HL-60 (cell line): Measurements from ENCODE around the gene CACNA1C.

ENCODE experiments used
- POLR2AphosphoS5 ChIP-seq: IDR thresholded peaks from 2 replicates; pipeline ENCODE4 v1.6.1; 2012; ENCODE audit warnings: low read depth
- SPI1 ChIP-seq: IDR thresholded peaks from 2 replicates; pipeline ENCODE4 v1.6.1; 2012; ENCODE audit warnings: low read depth, mild to moderate bottlenecking, borderline replicate concordance
- TF ChIP-seq, protein P1 (sequence below): IDR thresholded peaks from one replicate; pipeline ENCODE4 v1.5.1; 2011; ENCODE audit warnings: low read length, control low read depth, inconsistent platforms; ENCODE audit not compliant: insufficient read depth

DNA sequence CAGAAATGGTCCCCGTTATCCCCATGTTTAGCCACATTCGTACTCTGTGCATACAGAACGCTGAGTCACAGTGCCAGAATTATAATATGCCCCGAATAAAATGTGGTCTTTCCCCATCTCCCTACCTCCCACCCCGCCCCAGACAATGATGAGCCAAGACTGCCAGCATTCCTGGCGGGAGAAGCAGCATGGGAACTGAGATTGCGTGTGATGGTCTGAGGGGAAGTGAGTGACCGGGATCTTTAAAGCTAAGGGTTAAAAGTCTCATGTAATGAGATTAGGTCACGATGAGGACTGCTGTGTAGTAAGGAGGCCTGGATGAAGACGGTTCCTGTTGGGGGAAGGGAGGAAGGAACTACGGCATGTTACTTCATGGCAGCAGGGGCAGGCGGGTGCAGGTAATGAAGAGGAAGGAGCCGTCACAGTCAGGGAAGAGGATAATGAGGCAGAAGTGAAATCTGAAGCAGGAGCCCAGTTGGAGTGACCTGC is 498.7 kb downstream of the CACNA1C start:
- TF ChIP-seq, protein P1, sequence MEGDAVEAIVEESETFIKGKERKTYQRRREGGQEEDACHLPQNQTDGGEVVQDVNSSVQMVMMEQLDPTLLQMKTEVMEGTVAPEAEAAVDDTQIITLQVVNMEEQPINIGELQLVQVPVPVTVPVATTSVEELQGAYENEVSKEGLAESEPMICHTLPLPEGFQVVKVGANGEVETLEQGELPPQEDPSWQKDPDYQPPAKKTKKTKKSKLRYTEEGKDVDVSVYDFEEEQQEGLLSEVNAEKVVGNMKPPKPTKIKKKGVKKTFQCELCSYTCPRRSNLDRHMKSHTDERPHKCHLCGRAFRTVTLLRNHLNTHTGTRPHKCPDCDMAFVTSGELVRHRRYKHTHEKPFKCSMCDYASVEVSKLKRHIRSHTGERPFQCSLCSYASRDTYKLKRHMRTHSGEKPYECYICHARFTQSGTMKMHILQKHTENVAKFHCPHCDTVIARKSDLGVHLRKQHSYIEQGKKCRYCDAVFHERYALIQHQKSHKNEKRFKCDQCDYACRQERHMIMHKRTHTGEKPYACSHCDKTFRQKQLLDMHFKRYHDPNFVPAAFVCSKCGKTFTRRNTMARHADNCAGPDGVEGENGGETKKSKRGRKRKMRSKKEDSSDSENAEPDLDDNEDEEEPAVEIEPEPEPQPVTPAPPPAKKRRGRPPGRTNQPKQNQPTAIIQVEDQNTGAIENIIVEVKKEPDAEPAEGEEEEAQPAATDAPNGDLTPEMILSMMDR, result no peak
- TF ChIP-seq POLR2AphosphoS5 (no peak; the same call in 1 of the 2 replicates), SPI1 (peak; percentile 78)
